HepG2 (cell line): Measurements from ENCODE around the gene MED13. TPM values are rescaled to one million over a fixed set of nuclear protein-coding genes. Genes with fewer than 3 reads are reported as not detected.

Experiments
- ADNP ChIP-seq: sonication (generic); formaldehyde crosslinking; IDR thresholded peaks from 2 replicates; pipeline ENCODE4 v1.4.0; 2020; ENCODE audit warnings: missing genetic modification reagents
- ARHGAP35 ChIP-seq: sonication (generic); formaldehyde crosslinking; IDR thresholded peaks from 2 replicates; pipeline ENCODE4 v1.9.0; 2022; ENCODE audit warnings: mild to moderate bottlenecking, inconsistent platforms, moderate library complexity, missing genetic modification reagents, borderline replicate concordance
- BHLHE40 ChIP-seq: IDR thresholded peaks from 2 replicates; pipeline ENCODE4 v1.6.1; 2011; ENCODE audit warnings: low read length, improper control_type of control experiment
- FIP1L1 ChIP-seq: fragments of 200-400 bp; formaldehyde crosslinking; IDR thresholded peaks from 2 replicates; pipeline ENCODE4 v1.6.1; 2018; ENCODE audit warnings: low read depth, mild to moderate bottlenecking, low read length, moderate library complexity, borderline replicate concordance; ENCODE audit not compliant: insufficient read depth
- MED8 ChIP-seq: sonication (generic); formaldehyde crosslinking; IDR thresholded peaks from 2 replicates; pipeline ENCODE4 v1.8.1; 2023; ENCODE audit warnings: mild to moderate bottlenecking, missing genetic modification reagents; ENCODE audit not compliant: insufficient replicate concordance
- MEF2D ChIP-seq: sonication (generic); formaldehyde crosslinking; IDR thresholded peaks from 2 replicates; pipeline ENCODE4 v1.5.1; 2020; ENCODE audit warnings: mild to moderate bottlenecking, missing genetic modification reagents
- MLX ChIP-seq: IDR thresholded peaks from 2 replicates; pipeline ENCODE4 v1.6.1; 2016
- NR1H2 ChIP-seq: sonication (generic); formaldehyde crosslinking; IDR thresholded peaks from 2 replicates; pipeline ENCODE4 v1.8.1; 2022; ENCODE audit warnings: low read depth, missing genetic modification reagents, borderline replicate concordance
- PHF8 ChIP-seq: sonication (generic); formaldehyde crosslinking; IDR thresholded peaks from 2 replicates; pipeline ENCODE4 v1.5.0; 2020; ENCODE audit warnings: missing genetic modification reagents
- RBM39 ChIP-seq: fragments of 200-400 bp; formaldehyde crosslinking; IDR thresholded peaks from one replicate; pipeline ENCODE4 v1.6.1; 2018; ENCODE audit warnings: antibody characterized with exemption, mild to moderate bottlenecking, low read depth, low read length; ENCODE audit not compliant: poor library complexity, severe bottlenecking
- SRSF4 ChIP-seq: fragments of 200-400 bp; formaldehyde crosslinking; IDR thresholded peaks from one replicate; pipeline ENCODE4 v1.6.1; 2018; ENCODE audit warnings: mild to moderate bottlenecking, low read depth, low read length, moderate library complexity; ENCODE audit not compliant: poor library complexity, severe bottlenecking
- SRSF9 ChIP-seq: fragments of 200-400 bp; formaldehyde crosslinking; IDR thresholded peaks from 2 replicates; pipeline ENCODE4 v1.6.1; 2018; ENCODE audit warnings: borderline replicate concordance, mild to moderate bottlenecking, low read depth, low read length; ENCODE audit not compliant: insufficient read depth, poor library complexity, severe bottlenecking
- ZBTB33 ChIP-seq: sonication (generic); formaldehyde crosslinking; IDR thresholded peaks from 2 replicates; pipeline ENCODE4 v1.4.0; 2020; ENCODE audit warnings: missing genetic modification reagents
- ZBTB7A ChIP-seq: sonication (generic); formaldehyde crosslinking; IDR thresholded peaks from 2 replicates; pipeline ENCODE4 v1.8.0; 2022; ENCODE audit warnings: mild to moderate bottlenecking, missing genetic modification reagents
- ZC3H4 ChIP-seq: sonication (generic); formaldehyde crosslinking; IDR thresholded peaks from 2 replicates; pipeline ENCODE4 v1.4.0; 2020; ENCODE audit warnings: missing genetic modification reagents, borderline replicate concordance
- ZNF513 ChIP-seq: sonication (generic); formaldehyde crosslinking; conservative IDR thresholded peaks from 2 replicates; pipeline ENCODE4 v1.5.0; 2020; ENCODE audit warnings: missing genetic modification reagents
- ZNF549 ChIP-seq: sonication (generic); formaldehyde crosslinking; IDR thresholded peaks from 2 replicates; pipeline ENCODE4 v1.5.0; 2020; ENCODE audit warnings: missing genetic modification reagents
- ZNF572 ChIP-seq: sonication (generic); formaldehyde crosslinking; IDR thresholded peaks from 2 replicates; pipeline ENCODE4 v1.5.1; 2020; ENCODE audit warnings: mild to moderate bottlenecking, missing genetic modification reagents
- ZNF597 ChIP-seq: sonication (generic); formaldehyde crosslinking; IDR thresholded peaks from 2 replicates; pipeline ENCODE4 v1.5.0; 2020; ENCODE audit warnings: missing genetic modification reagents
- ZNF672 ChIP-seq: sonication (generic); formaldehyde crosslinking; IDR thresholded peaks from 2 replicates; pipeline ENCODE4 v1.8.1; 2022; ENCODE audit warnings: missing genetic modification reagents
- ZNF7 ChIP-seq: IDR thresholded peaks from 2 replicates; pipeline ENCODE4 v1.6.1; 2016; ENCODE audit warnings: missing biosample characterization, missing genetic modification reagents
- ZSCAN5A ChIP-seq: sonication (generic); formaldehyde crosslinking; IDR thresholded peaks from 2 replicates; pipeline ENCODE4 v1.8.0; 2022; ENCODE audit warnings: mild to moderate bottlenecking, missing genetic modification reagents, borderline replicate concordance
- polyA plus RNA-seq, 8 experiments: library from polyadenylated mRNA; depleted of rRNA in 3 of 8; stranded (reverse) in 7 of 8; unstranded in 1 of 8; fragments of >200 nt; fragmentation: Illumina TruSeq in 4 of 8; extraction: Trizol in 4 of 8; gene quantifications; 2 replicates each; pipeline versions ENCODE4 v1.2.1 to v1.2.3, GENCODE V29; 2011 to 2016; ENCODE audit warnings: low read depth in 4 of 8, missing spikeins in 1 of 8, mixed read lengths in 1 of 8; ENCODE audit not compliant: insufficient read depth in 1 of 8
- total RNA-seq, 5 experiments: library from RNA; depleted of rRNA; stranded (reverse); fragments of >200 nt; fragmentation: Illumina TruSeq; extraction: Trizol; gene quantifications; 2 replicates each; pipeline ENCODE4 v1.2.3, GENCODE V29; 2016; ENCODE audit warnings: low read depth in 1 of 5

MED13 gene
- total and polyA plus RNA-seq, 2 of the 13 experiments (the other 11 are each of a cell fraction or from before 2014, with no cell fraction given), result 27.4 to 69.1 TPM

GRCh38 chr17:62065611-62066468, 762 bp upstream of the MED13 start (continued):
- TF ChIP-seq MLX (CRISPR knock-in tag) (peak; percentile 62; the same call in 1 of the 2 replicates), SRSF4 (no peak), ZBTB7A (CRISPR knock-in tag) (no peak), ZC3H4 (no peak), ZNF549 (CRISPR knock-in tag) (no peak), ZSCAN5A (no peak; the same call in 1 of the 2 replicates), MED8 (CRISPR knock-in tag) (peak; percentile 53), ZNF513 (CRISPR knock-in tag) (no peak), ZNF572 (CRISPR knock-in tag) (no peak), ADNP (no peak), ZNF597 (no peak), PHF8 (CRISPR knock-in tag) (peak; percentile 96), ZBTB33 (no peak), BHLHE40 (peak; percentile 81), ZNF7 (CRISPR knock-in tag) (no peak), ARHGAP35 (CRISPR knock-in tag) (peak; percentile 76; the same call in 1 of the 2 replicates), SRSF9 (no peak), FIP1L1 (no peak), MEF2D (CRISPR knock-in tag) (peak; percentile 87), RBM39 (peak; percentile 96), NR1H2 (CRISPR knock-in tag) (no peak), ZNF672 (no peak)
